ENCODE data around the gene BCAS3.

- TF ChIP-seq, protein P1, sequence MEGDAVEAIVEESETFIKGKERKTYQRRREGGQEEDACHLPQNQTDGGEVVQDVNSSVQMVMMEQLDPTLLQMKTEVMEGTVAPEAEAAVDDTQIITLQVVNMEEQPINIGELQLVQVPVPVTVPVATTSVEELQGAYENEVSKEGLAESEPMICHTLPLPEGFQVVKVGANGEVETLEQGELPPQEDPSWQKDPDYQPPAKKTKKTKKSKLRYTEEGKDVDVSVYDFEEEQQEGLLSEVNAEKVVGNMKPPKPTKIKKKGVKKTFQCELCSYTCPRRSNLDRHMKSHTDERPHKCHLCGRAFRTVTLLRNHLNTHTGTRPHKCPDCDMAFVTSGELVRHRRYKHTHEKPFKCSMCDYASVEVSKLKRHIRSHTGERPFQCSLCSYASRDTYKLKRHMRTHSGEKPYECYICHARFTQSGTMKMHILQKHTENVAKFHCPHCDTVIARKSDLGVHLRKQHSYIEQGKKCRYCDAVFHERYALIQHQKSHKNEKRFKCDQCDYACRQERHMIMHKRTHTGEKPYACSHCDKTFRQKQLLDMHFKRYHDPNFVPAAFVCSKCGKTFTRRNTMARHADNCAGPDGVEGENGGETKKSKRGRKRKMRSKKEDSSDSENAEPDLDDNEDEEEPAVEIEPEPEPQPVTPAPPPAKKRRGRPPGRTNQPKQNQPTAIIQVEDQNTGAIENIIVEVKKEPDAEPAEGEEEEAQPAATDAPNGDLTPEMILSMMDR (IDR thresholded peaks at IDR 0.05), result no peak
- no peak for TF ChIP-seq EZH2 (IDR thresholded peaks at IDR 0.05; ENCODE audit: borderline replicate concordance, insufficient read depth, low read depth, low read length, poor library complexity, severe bottlenecking)
These were observed 650.7 kb downstream of the BCAS3 start for GRCh38 chr17:61328351-61328750.
